GM18858 (cell line): ENCODE results near the gene CTNNBL1.
"Not testable (repeated sequence)": the region's sequence is repeated elsewhere in the genome, so short reads cannot be mapped to it uniquely, and the experiment has no call there.

Experiments
- ATAC-seq: cut with Tn5 transposase; IDR thresholded peaks from one replicate; pipeline ENCODE4 v1.9.1; 2021; ENCODE audit not compliant: unreplicated experiment

CTNNBL1 gene

DNA sequence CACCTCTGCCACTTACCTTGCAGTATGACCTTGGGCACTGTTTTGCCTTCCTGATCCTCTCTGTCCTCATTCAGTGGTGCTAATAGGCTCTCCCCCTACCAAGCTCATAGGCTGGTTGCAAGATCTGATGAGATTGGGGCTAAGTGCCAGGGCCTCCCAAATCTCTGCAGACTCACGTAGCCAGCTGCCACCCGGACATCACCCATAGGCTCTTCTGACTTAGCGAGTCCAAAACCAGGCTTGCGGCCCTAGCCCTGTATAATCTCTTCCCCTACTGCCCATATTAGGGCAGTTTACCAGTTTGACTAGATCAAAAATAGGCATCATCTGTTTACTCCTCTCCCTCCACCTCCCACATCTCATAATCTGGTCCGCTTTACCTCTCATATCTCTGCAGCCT lies 154.9 kb downstream of the CTNNBL1 start:
- ATAC-seq: no peak

DNA sequence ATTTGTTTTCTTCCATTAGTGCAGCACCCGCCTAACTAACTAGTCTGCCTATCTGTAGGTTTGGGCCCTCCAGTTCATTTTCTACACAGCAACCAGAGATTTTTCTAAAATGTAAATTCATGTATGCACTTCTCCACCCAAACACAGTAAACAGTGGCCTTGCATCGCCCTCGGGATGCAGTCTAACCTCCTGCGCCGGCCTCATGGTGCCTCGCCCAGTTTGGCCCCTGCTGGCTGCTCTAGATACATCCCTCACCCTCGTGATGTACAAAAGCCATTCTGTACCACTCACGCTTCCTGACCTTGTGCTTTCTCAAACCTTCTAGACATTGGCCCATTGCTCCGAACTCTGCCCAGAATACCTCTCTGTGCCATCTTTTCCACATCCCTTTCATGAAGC lies 155.3 kb downstream of the CTNNBL1 start:
- no peak for ATAC-seq

DNA sequence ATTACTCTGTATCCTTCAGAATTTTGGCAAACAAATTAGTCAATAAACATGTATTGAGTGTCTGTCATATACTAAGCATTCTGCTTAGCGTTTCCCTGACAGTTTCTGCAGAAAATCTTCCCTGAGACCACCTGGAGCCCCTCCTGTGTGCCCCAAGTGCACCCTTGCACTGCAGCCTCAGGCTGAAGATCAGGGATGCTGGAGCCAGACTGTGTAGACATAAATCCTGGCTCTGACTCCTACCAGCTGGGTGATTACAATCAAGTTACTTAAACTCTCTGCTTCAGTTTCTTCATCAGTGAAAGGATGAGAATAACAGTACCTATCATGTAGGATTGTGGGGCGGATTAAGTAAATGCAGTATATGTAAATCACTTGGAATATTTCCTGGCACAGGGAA lies 155.7 kb downstream of the CTNNBL1 start:
- ATAC-seq: no peak

DNA sequence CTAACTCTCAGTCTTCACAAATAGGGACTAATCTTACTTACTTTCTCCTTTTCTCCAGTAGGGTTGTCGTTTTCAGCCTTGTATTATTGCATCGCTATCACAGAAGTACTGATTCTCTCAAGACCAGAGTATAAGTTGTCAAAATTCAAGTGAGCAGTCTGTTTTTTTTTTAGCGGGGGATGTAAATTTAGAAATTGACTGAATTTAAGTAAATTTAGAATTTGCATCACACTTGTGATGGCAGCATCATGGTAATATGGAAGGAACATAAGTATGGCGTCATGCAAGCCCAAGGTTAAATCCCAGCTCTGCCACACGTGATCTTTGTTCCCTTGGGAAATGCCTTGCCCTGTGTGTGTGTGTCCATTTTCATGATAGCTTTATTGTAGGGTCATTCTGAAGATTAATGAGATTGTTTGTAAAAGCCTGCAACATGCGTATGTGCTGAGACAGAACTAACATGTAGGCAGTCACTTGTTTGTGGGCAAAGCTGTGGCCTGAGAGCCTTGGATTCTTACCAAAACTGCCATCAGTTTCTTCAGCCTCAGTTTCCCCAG lies 156.3 kb downstream of the CTNNBL1 start:
- ATAC-seq: no peak

DNA sequence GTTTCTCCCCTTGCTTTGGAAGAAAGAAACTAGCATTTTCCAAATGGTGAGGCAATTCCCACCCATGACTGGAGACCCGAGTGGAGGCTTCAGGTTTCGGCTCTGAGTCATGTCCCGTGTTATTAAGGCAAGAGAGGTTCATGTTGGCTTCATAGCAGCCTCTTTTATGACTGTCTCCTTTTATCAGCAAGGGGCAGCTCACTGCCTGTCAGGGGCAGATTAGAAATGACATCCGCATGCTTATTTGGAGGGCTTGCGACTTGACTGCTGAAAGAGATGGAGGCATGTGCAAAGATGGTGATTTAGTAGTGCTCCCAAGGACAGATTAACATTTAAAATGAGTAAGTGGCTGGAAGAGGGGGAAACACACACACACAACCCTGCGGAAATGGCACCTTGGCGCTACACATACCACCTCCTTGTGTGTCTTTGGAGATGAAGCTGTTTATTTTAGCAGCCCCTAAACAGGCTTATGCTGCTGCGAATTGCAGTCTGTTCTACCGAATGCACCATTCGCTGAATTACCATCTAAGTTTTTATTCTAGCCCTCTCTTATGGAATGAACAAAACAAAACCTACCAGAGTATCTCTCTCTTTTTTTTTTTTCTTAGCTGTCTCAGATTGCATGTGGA lies 157.0 kb downstream of the CTNNBL1 start:
- ATAC-seq: no peak

DNA sequence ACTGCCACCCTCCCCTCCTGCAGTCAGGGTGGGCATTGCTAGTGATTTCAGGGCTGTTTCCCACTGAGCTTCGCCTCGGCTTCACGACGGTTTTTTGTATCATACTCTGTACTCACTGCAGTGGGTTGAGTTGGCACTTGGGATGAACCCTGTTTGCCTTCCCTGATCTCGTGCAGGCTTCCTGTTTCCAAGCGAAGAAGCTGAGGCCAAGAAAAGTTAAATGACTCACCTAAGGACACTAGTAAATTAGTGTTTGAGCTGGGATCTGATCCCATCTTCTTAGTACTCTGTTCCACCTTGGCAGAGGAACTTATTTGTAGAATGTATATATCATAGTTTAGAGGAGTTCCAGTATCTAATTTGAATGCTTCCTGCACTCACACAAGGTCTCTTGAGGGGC lies 158.8 kb downstream of the CTNNBL1 start:
- no peak for ATAC-seq

DNA sequence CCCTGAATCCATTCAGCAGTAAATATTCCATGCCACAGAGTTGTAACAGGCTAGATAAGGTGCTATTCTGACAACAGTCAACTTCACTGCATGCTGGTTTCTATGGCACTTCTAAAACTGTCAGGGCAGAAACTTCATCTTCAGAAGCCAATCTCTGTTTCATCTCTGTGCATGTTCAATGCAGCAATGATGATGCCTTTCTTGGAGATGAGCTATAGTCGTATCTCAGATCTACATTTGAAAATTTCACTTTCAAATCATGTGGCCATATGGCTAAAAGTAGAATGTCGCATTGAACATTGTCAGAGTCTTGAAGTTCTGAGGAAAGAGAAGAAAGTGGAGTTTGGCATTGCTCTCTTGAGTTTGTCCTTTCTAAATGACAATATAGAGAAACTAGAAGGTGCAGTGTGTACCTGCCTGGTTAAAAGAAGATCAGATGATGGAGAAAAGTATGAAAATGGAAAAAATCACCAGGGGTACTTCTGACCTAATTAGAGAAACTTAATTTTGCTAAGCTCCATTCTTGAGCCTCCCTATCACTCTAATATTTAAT lies 160.1 kb downstream of the CTNNBL1 start:
- peak; percentile 80 for ATAC-seq

DNA sequence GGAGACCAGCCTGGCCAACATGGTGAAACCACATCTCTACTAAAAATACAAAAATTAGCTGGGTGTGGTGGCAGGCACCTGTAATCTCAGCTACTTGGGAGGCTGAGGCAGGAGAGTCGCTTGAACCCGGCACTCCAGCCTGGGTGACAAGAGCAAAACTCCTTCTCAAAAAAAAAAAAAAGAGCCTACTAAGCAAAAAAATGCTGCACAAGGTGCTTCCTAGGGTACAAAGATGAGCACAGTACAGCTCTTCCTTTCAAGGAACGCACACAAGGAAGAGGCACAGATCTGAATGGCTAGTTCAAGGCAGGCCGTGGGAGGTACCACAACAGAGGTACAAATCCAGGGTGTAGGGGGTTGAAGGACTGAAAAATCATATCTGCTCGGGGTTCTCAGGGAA lies 162.2 kb downstream of the CTNNBL1 start:
- not testable (repeated sequence) for ATAC-seq

DNA sequence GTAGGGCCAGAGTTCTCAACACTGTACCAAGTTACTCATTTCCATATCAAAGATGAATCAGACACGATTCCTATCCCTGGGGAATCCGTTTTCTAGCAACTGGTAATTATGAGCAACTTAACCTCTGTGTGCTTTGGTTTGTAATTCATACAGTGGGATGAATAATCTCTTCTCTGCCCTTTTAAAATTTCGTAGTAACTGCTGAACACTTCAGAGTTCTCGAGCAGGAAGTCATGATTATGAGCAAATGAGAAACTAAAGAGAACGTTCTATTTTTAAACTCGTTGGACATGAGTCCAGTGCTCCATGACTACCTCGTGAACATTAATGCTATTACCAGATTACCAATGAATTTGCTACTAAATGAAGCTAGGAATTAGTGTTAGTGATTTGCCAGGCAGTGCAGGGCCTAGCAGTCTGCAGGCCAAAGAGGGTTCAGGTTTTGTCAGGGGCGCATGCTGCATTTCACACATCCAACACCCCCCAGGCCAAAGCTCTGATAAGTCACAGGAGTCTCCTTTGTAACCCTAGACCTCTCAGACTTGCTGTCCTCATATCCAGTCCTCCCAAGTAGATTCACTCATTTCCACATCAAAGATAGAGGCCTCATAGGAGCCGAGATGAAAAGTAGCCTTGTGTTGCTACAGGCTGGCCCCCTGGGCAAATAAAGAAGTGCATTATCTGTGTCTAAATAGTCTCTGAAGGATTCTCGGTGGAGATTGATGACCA lies 163.3 kb downstream of the CTNNBL1 start:
- no peak for ATAC-seq

DNA sequence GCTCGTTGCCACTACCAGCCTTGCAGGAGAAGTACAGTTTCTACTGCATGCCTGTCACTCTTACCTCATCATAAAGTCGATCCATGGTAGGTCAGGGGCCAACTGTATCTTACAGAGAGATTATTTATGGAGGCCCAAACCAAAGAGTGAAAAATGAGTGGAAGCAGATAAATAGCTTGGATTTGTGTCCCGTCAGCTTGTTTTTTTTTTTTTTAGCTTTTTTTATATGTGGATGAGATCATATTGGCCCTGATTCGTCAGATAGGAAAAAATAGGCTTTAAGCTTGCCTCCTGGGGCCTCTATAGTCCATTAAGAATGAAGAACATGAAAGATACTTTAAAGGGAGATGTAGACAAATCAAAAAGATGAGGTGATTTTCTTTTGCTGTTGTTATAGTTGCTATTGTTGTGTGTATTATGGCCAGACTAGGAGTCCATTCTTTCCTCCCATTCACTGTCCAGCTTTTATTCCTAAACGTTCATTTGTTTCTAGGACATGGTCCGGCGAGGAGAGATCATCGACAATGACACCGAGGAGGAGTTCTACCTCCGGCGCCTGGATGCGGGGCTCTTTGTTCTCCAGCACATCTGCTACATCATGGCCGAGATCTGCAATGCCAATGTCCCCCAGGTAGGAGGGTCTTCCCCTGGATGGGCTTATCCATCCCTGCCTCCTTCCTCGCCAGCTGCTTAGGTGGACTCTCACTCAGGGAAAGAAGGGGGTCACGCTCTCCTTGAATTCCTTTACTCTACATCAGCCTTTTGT lies 165.8 kb downstream of the CTNNBL1 start:
- no peak for ATAC-seq

DNA sequence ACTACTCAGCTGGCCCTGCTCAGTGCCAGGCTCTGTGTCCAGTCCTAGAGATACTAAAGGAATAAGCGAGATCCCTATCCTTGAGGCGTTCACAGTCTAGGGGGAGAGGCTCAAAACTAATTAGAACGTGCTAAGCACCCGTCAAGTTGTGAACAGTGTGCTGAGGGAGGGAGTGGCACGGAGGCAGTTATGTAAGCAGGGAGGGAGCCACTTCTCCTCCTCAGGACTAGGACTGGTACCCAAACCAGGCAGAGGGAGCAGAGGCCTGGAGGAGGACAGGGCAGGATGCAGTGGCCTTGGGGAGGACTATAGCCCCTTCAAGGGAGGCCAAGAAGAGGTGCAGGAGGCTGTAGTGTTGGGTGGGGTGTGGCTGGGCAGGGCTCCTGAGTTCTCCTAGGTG lies 169.5 kb downstream of the CTNNBL1 start:
- ATAC-seq: no peak

DNA sequence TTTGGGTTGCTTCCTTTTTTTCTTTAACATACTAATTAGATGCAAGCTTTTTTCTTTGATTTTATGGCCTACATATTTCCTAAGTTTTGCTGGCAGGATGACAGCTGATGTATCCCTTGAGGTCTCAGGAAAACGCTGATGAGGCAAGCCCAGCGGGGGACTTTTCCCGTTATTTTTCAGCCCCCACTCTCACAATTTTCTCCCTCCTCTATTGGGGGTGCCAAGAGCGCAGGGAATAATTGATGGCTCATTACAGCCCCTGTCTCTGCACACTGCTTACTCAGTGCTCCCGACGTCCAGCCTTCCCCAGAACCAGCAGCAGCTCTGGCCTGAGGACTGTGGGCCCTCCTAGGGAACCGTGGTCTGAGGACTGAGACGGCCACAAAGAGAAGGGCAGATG lies 170.5 kb downstream of the CTNNBL1 start:
- no peak for ATAC-seq

DNA sequence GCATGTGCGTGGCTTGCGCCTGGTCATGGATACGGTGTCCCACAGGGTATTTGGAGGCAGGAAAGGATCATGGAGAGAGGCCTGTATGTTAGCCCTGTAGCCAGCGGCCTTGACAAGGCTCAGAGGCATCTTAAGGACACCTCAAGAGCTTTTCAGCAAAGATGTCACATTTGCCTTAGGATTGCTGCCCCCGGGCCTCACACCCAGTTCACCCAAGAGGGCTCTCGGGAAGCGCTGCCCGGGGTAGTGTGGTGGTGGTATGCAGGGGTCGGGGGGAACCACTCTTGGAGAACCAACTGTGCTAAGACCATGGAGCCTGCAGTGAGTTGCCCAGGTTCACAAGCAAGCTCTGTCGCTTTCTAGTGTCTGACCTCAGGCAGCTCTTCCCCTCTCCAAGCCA lies 172.2 kb downstream of the CTNNBL1 start:
- ATAC-seq: no peak

DNA sequence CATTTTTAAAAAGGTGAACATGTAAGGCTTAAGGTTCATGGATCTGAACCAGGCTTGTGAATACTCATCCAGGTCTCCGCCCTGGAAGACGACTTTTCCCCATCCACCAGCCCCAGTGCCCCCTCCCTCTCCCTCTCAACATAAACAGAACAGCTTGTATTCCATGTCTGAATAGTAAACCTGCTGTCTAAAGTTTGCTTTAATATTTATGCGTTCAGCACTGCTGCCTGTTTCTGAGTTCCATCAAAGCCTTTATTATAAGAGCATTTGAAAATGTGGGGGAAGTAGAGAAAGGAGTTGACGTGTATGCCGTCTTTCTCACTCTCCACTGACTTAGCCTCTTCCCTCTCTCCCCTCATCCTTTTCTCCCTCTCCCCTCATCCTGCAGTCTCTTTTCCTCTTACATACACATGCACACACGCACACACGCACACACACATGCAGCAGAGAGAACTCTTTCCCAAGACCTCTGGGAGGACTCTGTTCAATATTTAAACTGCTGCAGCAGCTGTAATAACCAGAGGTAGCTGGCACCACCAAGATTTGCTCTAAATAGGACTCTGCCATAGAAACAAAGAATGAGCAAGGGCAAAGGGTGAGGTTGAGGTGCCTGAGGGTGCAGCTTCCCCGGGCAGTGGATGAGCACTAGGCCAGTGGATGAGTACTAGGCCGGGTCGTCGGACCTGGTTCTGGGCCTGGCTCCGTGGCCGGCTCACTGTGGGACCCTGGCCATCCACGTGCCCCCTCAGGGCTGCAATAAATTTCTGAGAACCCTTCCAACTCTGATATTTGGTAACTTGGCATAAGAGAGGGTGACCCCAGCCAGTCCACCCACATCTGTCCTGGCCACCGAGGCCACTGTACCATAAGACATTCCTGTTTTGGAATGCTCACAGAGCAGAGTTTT lies 173.7 kb downstream of the CTNNBL1 start:
- no peak for ATAC-seq

DNA sequence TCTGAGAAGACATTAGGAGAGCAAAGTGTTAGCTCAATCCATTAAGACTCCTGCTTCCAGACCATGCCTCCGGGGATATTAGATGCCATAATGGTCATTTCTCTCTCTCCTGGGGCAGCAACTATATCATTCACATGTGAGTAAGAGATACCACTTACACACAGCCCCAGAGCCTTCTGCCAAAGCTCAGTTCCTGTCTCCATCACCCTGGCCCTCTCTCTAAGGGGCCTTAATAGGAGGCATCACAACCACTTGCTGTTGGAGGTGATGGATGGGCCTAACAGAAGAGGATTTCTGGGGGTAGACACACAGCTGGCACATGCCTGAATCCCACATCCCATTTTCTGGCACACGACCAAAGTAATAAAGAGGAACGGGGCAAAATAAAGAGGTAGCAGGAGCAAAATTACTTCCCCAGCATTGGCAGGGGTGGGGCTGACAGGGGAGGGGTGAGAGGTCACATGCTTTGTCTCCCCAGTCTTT lies 175.1 kb downstream of the CTNNBL1 start:
- ATAC-seq: no peak

DNA sequence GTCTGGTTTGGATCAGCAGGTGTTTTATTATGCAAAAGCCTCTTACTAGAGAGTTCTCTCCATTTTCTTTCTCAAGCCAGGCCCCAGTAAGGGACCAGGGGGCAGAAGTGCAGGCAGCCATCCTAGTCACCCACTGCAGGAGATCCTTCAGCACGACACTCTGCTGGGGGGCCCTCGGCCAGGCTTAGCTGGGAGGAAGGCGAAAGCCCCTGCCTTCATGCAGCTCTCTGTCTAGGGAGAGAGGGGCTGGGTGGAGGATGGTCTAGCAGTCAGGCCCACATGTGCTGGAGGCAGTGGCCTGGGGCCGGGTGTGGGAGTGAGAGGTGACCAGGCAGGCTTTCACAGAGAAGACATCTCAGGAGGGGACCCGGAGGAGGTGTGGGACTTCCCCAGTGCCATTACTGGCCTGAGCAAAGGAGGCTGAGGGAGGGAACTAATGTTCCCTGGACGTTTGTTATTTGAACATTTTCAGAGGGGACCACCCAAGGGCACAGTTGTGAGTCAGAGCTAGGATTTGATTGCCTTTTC lies 175.6 kb downstream of the CTNNBL1 start:
- no peak for ATAC-seq

DNA sequence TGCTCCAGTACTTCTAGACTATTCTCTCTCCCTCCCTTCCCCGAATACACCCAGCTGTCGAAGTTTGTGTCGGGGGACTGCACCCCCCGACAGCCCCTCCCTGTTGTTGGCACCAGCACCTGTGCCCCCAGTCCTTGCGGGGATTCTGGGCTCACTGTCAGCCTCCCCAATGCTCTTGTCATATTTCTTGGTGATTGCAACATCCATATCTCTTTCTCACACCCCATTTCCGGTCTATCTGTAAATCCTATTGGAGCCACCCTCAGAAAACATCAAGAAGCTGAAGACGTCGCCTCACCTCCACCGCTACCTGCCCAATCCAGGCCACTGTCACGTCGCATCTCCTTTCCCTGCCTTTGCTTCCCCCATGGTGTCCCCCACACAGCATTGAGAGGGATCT lies 176.5 kb downstream of the CTNNBL1 start:
- ATAC-seq: no peak

DNA sequence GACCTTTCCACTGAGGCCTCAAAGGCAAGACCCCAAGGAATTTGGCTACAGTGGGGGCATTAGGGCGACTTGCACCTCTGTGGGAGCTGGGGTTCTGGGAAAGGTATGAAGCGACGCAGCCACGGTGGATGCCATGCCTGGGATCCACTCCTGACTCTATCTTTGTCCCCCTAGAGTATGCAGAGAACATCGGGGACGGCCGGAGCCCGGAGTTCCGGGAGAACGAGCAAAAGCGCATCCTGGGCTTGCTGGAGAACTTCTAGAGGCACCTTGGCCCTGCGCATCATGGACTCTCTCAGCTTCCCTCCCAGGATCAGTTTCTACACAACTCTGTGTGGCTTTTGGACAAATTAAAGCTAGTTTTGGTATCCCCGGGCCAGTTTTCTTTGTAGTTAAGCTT lies 177.9 kb downstream of the CTNNBL1 start:
- ATAC-seq: no peak

DNA sequence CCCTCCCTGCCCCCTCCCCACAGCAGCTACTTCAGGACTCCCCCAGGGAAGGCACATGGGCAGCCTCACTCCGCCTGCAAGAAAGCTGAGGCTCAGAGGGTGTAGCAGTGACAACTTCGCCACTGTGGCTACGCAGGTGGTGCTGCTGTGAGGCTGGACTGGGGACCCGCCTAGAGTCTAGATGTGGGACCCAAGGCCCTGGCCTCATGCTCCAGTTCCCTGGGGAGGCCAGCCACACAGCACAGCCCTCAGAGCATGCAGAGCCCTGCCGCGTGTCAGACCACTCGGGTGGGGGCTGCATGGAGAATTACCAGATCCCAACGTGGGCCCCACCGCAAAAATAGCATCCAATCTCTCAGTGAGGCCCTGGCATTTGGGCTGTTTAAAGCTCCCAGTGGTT lies 178.3 kb downstream of the CTNNBL1 start:
- ATAC-seq: no peak

DNA sequence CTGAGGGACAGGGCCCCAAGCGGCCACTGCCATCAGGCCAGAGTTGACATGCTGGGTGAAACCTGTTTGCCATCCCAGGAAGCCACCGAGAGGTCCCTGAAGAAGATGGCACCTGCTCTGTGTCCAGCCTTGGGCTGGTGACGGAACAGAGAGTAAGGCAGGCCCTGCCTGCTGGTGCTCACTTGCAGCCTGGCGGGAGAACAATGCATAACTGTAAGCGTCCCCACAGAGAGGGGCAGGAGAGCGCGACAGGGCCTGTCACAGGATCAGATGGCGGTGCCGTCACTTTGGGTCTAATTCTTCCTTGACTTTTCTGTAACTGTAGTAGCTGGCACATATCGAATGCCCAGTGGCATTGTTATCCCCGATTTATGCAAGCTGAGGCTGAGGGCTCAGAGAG lies 180.1 kb downstream of the CTNNBL1 start:
- ATAC-seq: no peak
